Sigmoid colon (tissue), 7 donors: Measurements from ENCODE around the gene COL11A1. TPM values are rescaled to one million over a fixed set of nuclear protein-coding genes. Genes with fewer than 3 reads are reported as not detected.

Experiments
- DNase-seq: peaks from one replicate; pipeline ENCODE4 v3.0.0-alpha.2; 2019
- H3K27ac ChIP-seq, 4 donors: fragments of 200-600 bp; sonication (generic); one replicate each; pipeline ENCODE4 v1.5.1; 2016 to 2019; ENCODE audit warnings: mild to moderate bottlenecking in 1 of 4
- H3K27me3 ChIP-seq, 3 donors: fragments of 200-600 bp; sonication (generic); one replicate each; pipeline ENCODE4 v1.5.1; 2019; ENCODE audit warnings: mild to moderate bottlenecking in 1 of 3
- H3K36me3 ChIP-seq, 4 donors: fragments of 200-600 bp; sonication (generic); one replicate each; pipeline ENCODE4 v1.5.1; 2016 to 2019
- H3K4me1 ChIP-seq, 4 donors: fragments of 200-600 bp; sonication (generic); one replicate each; pipeline ENCODE4 v1.5.1; 2017 to 2019
- H3K4me3 ChIP-seq, 4 donors: fragments of 200-600 bp; sonication (generic); one replicate each; pipeline ENCODE4 v1.5.1; 2017 to 2019; ENCODE audit warnings: mild to moderate bottlenecking in 2 of 4, moderate library complexity in 1 of 4
- H3K9me3 ChIP-seq, 4 donors: fragments of 200-600 bp in 3 of 4; sonication (generic) in 3 of 4; one replicate each; pipeline versions ENCODE4 v1.5.1 to v1.6.1; 2013 to 2019
- EP300 ChIP-seq, 4 donors: sonication (generic); formaldehyde crosslinking; IDR thresholded peaks; one replicate each; pipeline ENCODE4 v1.6.1; 2017; ENCODE audit warnings: antibody characterized with exemption in 4 of 4
- POLR2A ChIP-seq, 2 donors: fragments of 450-650 bp; IDR thresholded peaks; one replicate each; pipeline ENCODE4 v1.6.1; 2016; ENCODE audit warnings: antibody characterized with exemption in 2 of 2, mild to moderate bottlenecking in 2 of 2, moderate library complexity in 2 of 2
- POLR2AphosphoS5 ChIP-seq, 4 donors: sonication (generic); formaldehyde crosslinking; IDR thresholded peaks; one replicate each; pipeline ENCODE4 v1.6.1; 2017; ENCODE audit warnings: antibody characterized with exemption in 4 of 4
- WGBS, 2 donors: extraction: QIAGEN DNeasy Blood & Tissue Kit; methylation state at CpG; one replicate each; pipeline ENCODE4 v1.1.7; 2013; 5-methylcytosine and 5-hydroxymethylcytosine counted together
- intact Hi-C: fragments of 100-400 bp; cut with DNase I; formaldehyde crosslinking; loops from one replicate; pipeline ENCODE4 v1.15.1; 2023
- polyA plus RNA-seq, 3 donors: library from polyadenylated mRNA; stranded (reverse); fragments of 200-250 nt; gene quantifications; one replicate each; pipeline ENCODE4 v1.2.3, GENCODE V29; 2013
- total RNA-seq, 4 donors: library from RNA; depleted of rRNA; stranded (reverse); fragments of >200 nt; gene quantifications; one replicate each; pipeline ENCODE4 v1.1.0, GENCODE V29; 2016
- TF ChIP-seq, protein P1 (sequence below), 4 experiments: fragments of 450-650 bp in 3 of 4; fragments of 200-600 bp in 1 of 4; IDR thresholded peaks; one replicate each; pipeline ENCODE4 v1.5.1; 2016 to 2019; ENCODE audit warnings: antibody characterized with exemption in 4 of 4, mild to moderate bottlenecking in 3 of 4, moderate library complexity in 2 of 4
- donor health status: healthy with polysubstance abuse.
- donor health status: Bipolar disorder and iron deficiency.
- donor health status: healthy.

The COL11A1 gene
- total and polyA plus RNA-seq, 7 donors = 0.36 to 1.4 (median 0.99) TPM; not detected in 2

GRCh38 chr1:102891868-102892625 lies 216.3 kb downstream of the COL11A1 start:
- H3K4me1 ChIP-seq = peaks cover 0 to 15% (median 4%) of the 10 kb centered on the region in 4 donors
- H3K27me3 ChIP-seq = no peaks in the 10 kb centered on the region
- WGBS, 2 donors = 84 to 87% methylated on average over 4 of the region's 4 CpGs
- TF ChIP-seq POLR2AphosphoS5 (IDR thresholded peaks at IDR 0.05) (peak in 1 of 4 donors; percentile 12), EP300 (IDR thresholded peaks at IDR 0.05) (no peak)
- no peaks in the 10 kb centered on the region for H3K36me3 ChIP-seq
- H3K27ac ChIP-seq = no peak overlapping the region
- no peaks in the 10 kb centered on the region for H3K9me3 ChIP-seq
- H3K4me3 ChIP-seq = no peak overlapping the region
- intact Hi-C loops = no loop called here
- DNase-seq = no peak

- DNase-seq = no peak
- Histone ChIP-seq H3K4me1 (no peaks in the 10 kb centered on the region), H3K27ac (no peak overlapping the region), H3K4me3 (no peak overlapping the region), H3K9me3 (no peaks in the 10 kb centered on the region), H3K36me3 (no peaks in the 10 kb centered on the region), H3K27me3 (no peaks in the 10 kb centered on the region)
- TF ChIP-seq POLR2A (IDR thresholded peaks at IDR 0.05) (no peak), POLR2AphosphoS5 (IDR thresholded peaks at IDR 0.05) (no peak), EP300 (IDR thresholded peaks at IDR 0.05) (no peak)
- TF ChIP-seq, protein P1, sequence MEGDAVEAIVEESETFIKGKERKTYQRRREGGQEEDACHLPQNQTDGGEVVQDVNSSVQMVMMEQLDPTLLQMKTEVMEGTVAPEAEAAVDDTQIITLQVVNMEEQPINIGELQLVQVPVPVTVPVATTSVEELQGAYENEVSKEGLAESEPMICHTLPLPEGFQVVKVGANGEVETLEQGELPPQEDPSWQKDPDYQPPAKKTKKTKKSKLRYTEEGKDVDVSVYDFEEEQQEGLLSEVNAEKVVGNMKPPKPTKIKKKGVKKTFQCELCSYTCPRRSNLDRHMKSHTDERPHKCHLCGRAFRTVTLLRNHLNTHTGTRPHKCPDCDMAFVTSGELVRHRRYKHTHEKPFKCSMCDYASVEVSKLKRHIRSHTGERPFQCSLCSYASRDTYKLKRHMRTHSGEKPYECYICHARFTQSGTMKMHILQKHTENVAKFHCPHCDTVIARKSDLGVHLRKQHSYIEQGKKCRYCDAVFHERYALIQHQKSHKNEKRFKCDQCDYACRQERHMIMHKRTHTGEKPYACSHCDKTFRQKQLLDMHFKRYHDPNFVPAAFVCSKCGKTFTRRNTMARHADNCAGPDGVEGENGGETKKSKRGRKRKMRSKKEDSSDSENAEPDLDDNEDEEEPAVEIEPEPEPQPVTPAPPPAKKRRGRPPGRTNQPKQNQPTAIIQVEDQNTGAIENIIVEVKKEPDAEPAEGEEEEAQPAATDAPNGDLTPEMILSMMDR (IDR thresholded peaks at IDR 0.05) = no peak
- intact Hi-C loops = no loop called here
- 59 to 74% methylated on average over 4 of the region's 4 CpGs for WGBS, 2 donors
Measured at GRCh38 chr1:102886638-102887037, 221.7 kb downstream of the COL11A1 start.

DNA sequence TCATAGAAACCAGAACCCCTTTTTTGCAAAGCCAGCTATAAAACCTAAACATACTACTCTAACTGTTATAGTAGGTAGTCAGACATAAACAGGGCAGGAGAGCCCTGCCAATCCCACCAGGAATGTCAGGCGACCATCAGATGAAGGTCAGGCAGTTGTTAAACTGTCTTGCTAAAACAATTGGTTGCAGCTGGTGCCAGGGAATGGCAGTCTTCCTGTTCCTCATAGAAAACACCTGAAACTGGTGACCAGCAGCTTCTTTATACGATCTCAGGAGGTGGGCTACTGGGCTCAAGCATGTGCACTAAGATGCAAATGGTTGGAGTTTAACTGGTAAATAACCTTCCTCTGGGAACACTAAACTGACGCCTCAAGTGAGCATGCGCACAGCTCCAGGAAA lies 224.1 kb downstream of the COL11A1 start:
- TF ChIP-seq POLR2A (IDR thresholded peaks at IDR 0.05) (no peak), EP300 (IDR thresholded peaks at IDR 0.05) (no peak), POLR2AphosphoS5 (IDR thresholded peaks at IDR 0.05) (no peak)
- TF ChIP-seq, protein P1 (IDR thresholded peaks at IDR 0.05) = no peak
- Histone ChIP-seq H3K4me1 (no peaks in the 10 kb centered on the region), H3K27me3 (no peaks in the 10 kb centered on the region), H3K9me3 (no peaks in the 10 kb centered on the region), H3K4me3 (no peak overlapping the region), H3K27ac (no peak overlapping the region), H3K36me3 (no peaks in the 10 kb centered on the region)
- intact Hi-C loops = no loop called here
- no peak for DNase-seq
- 65 to 70% methylated on average over 4 of the region's 4 CpGs for WGBS, 2 donors

DNA sequence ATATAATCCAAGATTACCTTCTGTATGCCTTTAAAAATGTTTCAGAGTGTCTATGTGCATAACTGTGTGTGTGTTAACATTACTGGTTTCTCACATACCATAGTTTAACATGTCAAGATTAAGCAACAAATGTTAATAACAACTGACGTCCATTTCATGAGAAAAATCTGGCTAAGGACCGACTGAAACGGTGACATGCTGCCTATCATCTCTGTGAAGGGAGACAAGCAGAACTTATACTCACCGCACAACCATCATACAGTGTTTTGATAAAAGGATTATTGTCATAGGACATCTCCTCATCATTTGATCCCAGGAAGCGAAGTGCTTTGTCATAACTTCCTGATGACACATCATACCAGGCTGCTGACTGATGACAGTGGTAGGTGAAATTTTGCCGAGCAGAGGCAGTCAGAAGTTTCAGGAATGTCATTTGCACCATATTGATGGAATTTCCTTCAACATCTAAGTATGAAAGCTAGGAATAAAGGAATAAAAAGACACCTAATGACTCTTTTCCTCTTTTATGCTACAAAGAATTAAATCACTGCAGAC lies 228.8 kb downstream of the COL11A1 start:
- H3K36me3 ChIP-seq = no peaks in the 10 kb centered on the region
- no peak for DNase-seq
- no peaks in the 10 kb centered on the region for H3K27me3 ChIP-seq
- no peaks in the 10 kb centered on the region for H3K9me3 ChIP-seq
- H3K4me1 ChIP-seq = no peaks in the 10 kb centered on the region
- intact Hi-C loops = no loop called here
- TF ChIP-seq POLR2A (IDR thresholded peaks at IDR 0.05) (no peak), POLR2AphosphoS5 (IDR thresholded peaks at IDR 0.05) (no peak), EP300 (IDR thresholded peaks at IDR 0.05) (no peak)
- TF ChIP-seq, protein P1 (IDR thresholded peaks at IDR 0.05) = no peak
- WGBS, 2 donors = 68 to 76% methylated on average over 6 of the region's 6 CpGs
- H3K4me3 ChIP-seq = no peak overlapping the region
- H3K27ac ChIP-seq = no peak overlapping the region

DNA sequence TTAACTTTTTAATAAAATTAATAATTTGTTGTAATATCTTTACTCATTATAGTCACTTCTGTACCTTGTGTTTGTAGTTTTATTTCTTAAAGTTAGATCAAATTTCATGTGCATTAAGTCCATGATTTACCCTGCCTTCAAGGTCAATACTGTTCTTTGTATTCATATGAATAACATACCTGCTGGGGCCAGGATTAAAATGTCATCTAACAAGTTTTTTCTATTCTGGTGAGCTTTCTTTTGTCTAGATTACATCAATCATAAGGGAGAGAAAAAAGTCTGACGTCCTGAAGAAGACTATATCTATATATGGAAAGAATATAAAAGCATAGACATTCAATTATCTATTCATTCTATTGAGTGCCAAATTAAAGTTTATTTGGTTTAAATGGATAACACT lies 232.6 kb downstream of the COL11A1 start:
- H3K27ac ChIP-seq = no peak overlapping the region
- WGBS, 2 donors = 50 to 75% methylated on average over 1 of the region's 1 CpG
- no peaks in the 10 kb centered on the region for H3K27me3 ChIP-seq
- no peak overlapping the region for H3K4me3 ChIP-seq
- no peak for DNase-seq
- no peaks in the 10 kb centered on the region for H3K9me3 ChIP-seq
- no peaks in the 10 kb centered on the region for H3K4me1 ChIP-seq
- H3K36me3 ChIP-seq = no peaks in the 10 kb centered on the region
- intact Hi-C loops = no loop called here
- no peak for TF ChIP-seq POLR2AphosphoS5 (IDR thresholded peaks at IDR 0.05)
- no peak for TF ChIP-seq EP300 (IDR thresholded peaks at IDR 0.05)
- no peak for TF ChIP-seq POLR2A (IDR thresholded peaks at IDR 0.05)
- TF ChIP-seq, protein P1 (IDR thresholded peaks at IDR 0.05) = no peak
